Gastroesophageal sphincter (tissue), 3 donors: ENCODE results near the gene ANO4.

ENCODE experiments used
- CTCF ChIP-seq, 4 experiments: fragments of 200-600 bp in 2 of 4; fragments of 450-650 bp in 2 of 4; sonication (generic) in 1 of 4; IDR thresholded peaks; one replicate each; pipeline ENCODE4 v1.5.1; 2017 to 2019; ENCODE audit warnings: antibody characterized with exemption in 4 of 4, mild to moderate bottlenecking in 2 of 4, moderate library complexity in 2 of 4
- EP300 ChIP-seq: sonication (generic); formaldehyde crosslinking; IDR thresholded peaks from one replicate; pipeline ENCODE4 v1.6.1; 2017; ENCODE audit warnings: antibody characterized with exemption, mild to moderate bottlenecking
- POLR2A ChIP-seq, 2 donors: fragments of 450-650 bp; IDR thresholded peaks; one replicate each; pipeline ENCODE4 v1.6.1; 2017; ENCODE audit warnings: antibody characterized with exemption in 2 of 2, mild to moderate bottlenecking in 2 of 2, moderate library complexity in 1 of 2
- POLR2AphosphoS5 ChIP-seq: sonication (generic); formaldehyde crosslinking; IDR thresholded peaks from one replicate; pipeline ENCODE4 v1.6.1; 2017; ENCODE audit warnings: antibody characterized with exemption

- TF ChIP-seq POLR2A (IDR thresholded peaks at IDR 0.05) (no peak), CTCF (IDR thresholded peaks at IDR 0.05) (no peak), POLR2AphosphoS5 (no peak), EP300 (no peak)
Observed at GRCh38 chr12:100859063-100859627, 64.6 kb downstream of the ANO4 start.
